ENCODE measurements around the gene XKR7. TPM values are rescaled to one million over a fixed set of nuclear protein-coding genes. Genes with fewer than 3 reads are reported as not detected.

The XKR7 gene
- polyA plus RNA-seq, 1 donor from 2014 or later = 9.6 TPM

GRCh38 chr20:32021091-32021490 is 53.1 kb downstream of the XKR7 start:
- Histone ChIP-seq H3K36me3 (ENCODE audit: insufficient read depth, low read length) (no peaks in the 10 kb centered on the region), H4K20me1 (ENCODE audit: insufficient read depth) (no peaks in the 10 kb centered on the region), H3K79me2 (replicated peaks; ENCODE audit: insufficient read depth, low read length) (no peaks in the 10 kb centered on the region), H2AFZ (ENCODE audit: low read depth, low read length) (no peak overlapping the region), H3K4me2 (ENCODE audit: low read length) (no peak overlapping the region), H3F3A (ENCODE audit: insufficient read depth, low read length, poor library complexity, severe bottlenecking) (no peaks in the 10 kb centered on the region), H3K9me3 (ENCODE audit: low read length) (no peaks in the 10 kb centered on the region), H3K27me3 (ENCODE audit: insufficient read depth, low read depth, low read length) (peaks cover 38% of the 10 kb centered on the region), H3K9ac (ENCODE audit: low read length) (no peak overlapping the region), H3K4me3 (ENCODE audit: low read length) (no peak overlapping the region), H3K9me2 (ENCODE audit: insufficient read depth, low read length) (no peaks in the 10 kb centered on the region), H3K27ac (ENCODE audit: low read length) (no peak overlapping the region)
- TF ChIP-seq TAF1 (IDR thresholded peaks at IDR 0.05; ENCODE audit: low read depth) (no peak), SMC3 (conservative IDR thresholded peaks at IDR 0.05; ENCODE audit: poor library complexity) (no peak), EP300 (conservative IDR thresholded peaks at IDR 0.05; ENCODE audit: poor library complexity, severe bottlenecking) (no peak), EZH2 (IDR thresholded peaks at IDR 0.05; ENCODE audit: borderline replicate concordance, insufficient read depth, low read length, poor library complexity, severe bottlenecking) (no peak), RAD21 (conservative IDR thresholded peaks at IDR 0.05) (no peak), CTCF (IDR thresholded peaks at IDR 0.05; ENCODE audit: poor library complexity, severe bottlenecking) (no peak), POLR2AphosphoS5 (IDR thresholded peaks at IDR 0.05) (no peak), REST (IDR thresholded peaks at IDR 0.05; ENCODE audit: borderline replicate concordance) (no peak), MXI1 (conservative IDR thresholded peaks at IDR 0.05; ENCODE audit: poor library complexity, severe bottlenecking) (no peak)

- no peak overlapping the region for H3K9ac ChIP-seq (ENCODE audit: low read length)
- H2AFZ ChIP-seq (ENCODE audit: low read depth, low read length) = no peak overlapping the region
- H3K79me2 ChIP-seq (replicated peaks; ENCODE audit: insufficient read depth, low read length) = no peaks in the 10 kb centered on the region
- H3K9me3 ChIP-seq (ENCODE audit: low read length) = no peaks in the 10 kb centered on the region
- H3K4me3 ChIP-seq (ENCODE audit: low read length) = no peak overlapping the region
- H3K27ac ChIP-seq (ENCODE audit: low read length) = no peak overlapping the region
- peaks cover 13% of the 10 kb centered on the region for H3K27me3 ChIP-seq (ENCODE audit: insufficient read depth, low read depth, low read length)
- no peak overlapping the region for H3K4me2 ChIP-seq (ENCODE audit: low read length)
- no peaks in the 10 kb centered on the region for H4K20me1 ChIP-seq (ENCODE audit: insufficient read depth)
- TF ChIP-seq REST (IDR thresholded peaks at IDR 0.05; ENCODE audit: borderline replicate concordance) = no peak
- no peak for TF ChIP-seq EP300 (conservative IDR thresholded peaks at IDR 0.05; ENCODE audit: poor library complexity, severe bottlenecking)
- TF ChIP-seq EZH2 (IDR thresholded peaks at IDR 0.05; ENCODE audit: borderline replicate concordance, insufficient read depth, low read length, poor library complexity, severe bottlenecking) = no peak
- no peak for TF ChIP-seq POLR2AphosphoS5 (IDR thresholded peaks at IDR 0.05)
- no peak for TF ChIP-seq TAF1 (IDR thresholded peaks at IDR 0.05; ENCODE audit: low read depth)
- H3K9me2 ChIP-seq (ENCODE audit: insufficient read depth, low read length) = no peaks in the 10 kb centered on the region
- no peaks in the 10 kb centered on the region for H3F3A ChIP-seq (ENCODE audit: insufficient read depth, low read length, poor library complexity, severe bottlenecking)
- H3K36me3 ChIP-seq (ENCODE audit: insufficient read depth, low read length) = no peaks in the 10 kb centered on the region
These were observed 56.8 kb downstream of the XKR7 start for GRCh38 chr20:32024683-32025295.
